Mesendoderm (in vitro differentiated cells): ENCODE results near the gene DAB1.

Experiments
- DNase-seq: peaks from one replicate; pipeline ENCODE4 v3.0.0; 2013
- H2AK5ac ChIP-seq: 2 replicates; pipeline ENCODE4 v1.6.1; 2013; ENCODE audit warnings: low read length, inconsistent platforms
- H2BK120ac ChIP-seq: 2 replicates; pipeline ENCODE4 v1.6.1; 2013; ENCODE audit warnings: low read depth, mild to moderate bottlenecking, low read length, moderate library complexity, mixed read lengths
- H2BK15ac ChIP-seq: replicated peaks from 2 replicates; pipeline ENCODE4 v1.6.1; 2013; ENCODE audit warnings: low read depth, mild to moderate bottlenecking, moderate library complexity
- H2BK5ac ChIP-seq: 2 replicates; pipeline ENCODE4 v1.6.1; 2013; ENCODE audit warnings: low read length, inconsistent platforms
- H3K18ac ChIP-seq: 2 replicates; pipeline ENCODE4 v1.6.1; 2013; ENCODE audit warnings: mild to moderate bottlenecking, low read length, mixed read lengths
- H3K23ac ChIP-seq: one replicate; pipeline ENCODE4 v1.6.1; 2013; ENCODE audit warnings: low read length
- H3K27ac ChIP-seq: 2 replicates; pipeline ENCODE4 v1.5.1; 2013; ENCODE audit warnings: low read depth, mild to moderate bottlenecking, inconsistent platforms, low read length, moderate library complexity
- H3K27me3 ChIP-seq: 2 replicates; pipeline ENCODE4 v1.6.1; 2013; ENCODE audit warnings: low read length, control low read depth, mild to moderate bottlenecking, inconsistent platforms; ENCODE audit not compliant: insufficient read depth, poor library complexity
- H3K36me3 ChIP-seq: 2 replicates; pipeline ENCODE4 v1.6.1; 2013; ENCODE audit warnings: low read length, inconsistent platforms; ENCODE audit not compliant: control insufficient read depth, insufficient read depth
- H3K4ac ChIP-seq: one replicate; pipeline ENCODE4 v1.6.1; 2013; ENCODE audit warnings: low read depth, mild to moderate bottlenecking, low read length, moderate library complexity
- H3K4me1 ChIP-seq: 2 replicates; pipeline ENCODE4 v1.6.1; 2013; ENCODE audit warnings: low read depth, low read length, inconsistent platforms; ENCODE audit not compliant: control insufficient read depth
- H3K4me2 ChIP-seq: 2 replicates; pipeline ENCODE4 v1.6.1; 2013; ENCODE audit warnings: low read length
- H3K4me3 ChIP-seq: 2 replicates; pipeline ENCODE4 v1.5.1; 2013; ENCODE audit warnings: mild to moderate bottlenecking, low read length
- H3K56ac ChIP-seq: one replicate; pipeline ENCODE4 v1.6.1; 2013; ENCODE audit warnings: low read length
- H3K79me1 ChIP-seq: 2 replicates; pipeline ENCODE4 v1.6.1; 2013; ENCODE audit warnings: low read length, inconsistent platforms
- H3K79me2 ChIP-seq: 2 replicates; pipeline ENCODE4 v1.6.1; 2013; ENCODE audit warnings: mild to moderate bottlenecking, low read length; ENCODE audit not compliant: control insufficient read depth, insufficient read depth
- H3K9ac ChIP-seq: 2 replicates; pipeline ENCODE4 v1.6.1; 2013; ENCODE audit warnings: low read length, inconsistent platforms
- H4K5ac ChIP-seq: one replicate; pipeline ENCODE4 v1.6.1; 2013; ENCODE audit warnings: low read length
- H4K8ac ChIP-seq: one replicate; pipeline ENCODE4 v1.6.1; 2013; ENCODE audit warnings: low read depth, mild to moderate bottlenecking, control low read depth, low read length, moderate library complexity
- WGBS: extraction: QIAGEN DNeasy Blood & Tissue Kit; methylation state at CpG from one replicate; pipeline ENCODE4 v1.1.7; 2013; ENCODE audit warnings: low lambda C conversion rate, missing lambda C conversion rate; ENCODE audit not compliant: insufficient coverage; ENCODE audit errors: extremely low coverage; 5-methylcytosine and 5-hydroxymethylcytosine counted together

The DAB1 gene

GRCh38 chr1:57467830-57468229, 44.0 kb upstream of the DAB1 start:
- Histone ChIP-seq H3K23ac (no peak overlapping the region), H3K27me3 (no peaks in the 10 kb centered on the region), H3K4me3 (no peak overlapping the region), H3K4me1 (peaks cover 2% of the 10 kb centered on the region), H3K36me3 (no peaks in the 10 kb centered on the region), H2BK15ac (peak overlapping the region; percentile 78), H2BK120ac (no peak overlapping the region), H2BK5ac (no peak overlapping the region), H2AK5ac (no peak overlapping the region), H4K8ac (no peak overlapping the region), H3K56ac (no peak overlapping the region), H3K79me2 (no peaks in the 10 kb centered on the region), H3K4ac (peak overlapping the region; percentile 37), H3K27ac (no peak overlapping the region), H3K18ac (no peak overlapping the region), H4K5ac (no peak overlapping the region), H3K9ac (no peak overlapping the region), H3K79me1 (no peaks in the 10 kb centered on the region), H3K4me2 (no peak overlapping the region)
- WGBS: no CpG with 5 or more reads among the region's 1 CpG
- no peak for DNase-seq

DNA sequence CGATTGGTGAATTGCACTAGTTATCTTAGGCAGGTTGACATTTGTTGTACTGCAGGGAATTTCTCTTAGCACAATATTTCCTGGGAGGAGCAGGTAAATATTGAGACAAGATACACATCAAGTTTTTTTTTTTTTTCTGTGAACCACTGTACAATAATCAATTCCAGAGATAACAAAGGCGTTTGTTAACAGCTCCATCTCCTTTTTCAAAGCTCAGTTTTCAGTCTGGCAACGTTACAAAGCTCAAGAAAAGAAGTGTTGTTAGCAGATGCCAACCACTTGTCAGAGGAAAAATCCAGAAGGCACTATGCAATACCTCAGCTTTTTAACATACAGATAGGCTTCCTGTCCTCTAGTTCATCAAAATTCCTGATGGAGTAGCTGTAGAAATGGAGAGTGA, 40.9 kb upstream of the DAB1 start:
- no peak overlapping the region for H3K56ac ChIP-seq
- H3K4me3 ChIP-seq: no peak overlapping the region
- H3K9ac ChIP-seq: no peak overlapping the region
- no peak overlapping the region for H4K5ac ChIP-seq
- no peak overlapping the region for H4K8ac ChIP-seq
- no peak overlapping the region for H3K23ac ChIP-seq
- no peak overlapping the region for H2BK15ac ChIP-seq
- H2AK5ac ChIP-seq: no peak overlapping the region
- peaks cover 2% of the 10 kb centered on the region for H3K4me1 ChIP-seq
- DNase-seq: no peak
- peak overlapping the region; percentile 36 for H3K4ac ChIP-seq
- H3K79me2 ChIP-seq: no peaks in the 10 kb centered on the region
- H3K27me3 ChIP-seq: no peaks in the 10 kb centered on the region
- no CpG with 5 or more reads among the region's 3 CpGs for WGBS
- H3K79me1 ChIP-seq: no peaks in the 10 kb centered on the region
- H3K27ac ChIP-seq: no peak overlapping the region
- H3K4me2 ChIP-seq: no peak overlapping the region
- no peak overlapping the region for H2BK120ac ChIP-seq
- no peaks in the 10 kb centered on the region for H3K36me3 ChIP-seq
- H2BK5ac ChIP-seq: no peak overlapping the region
- H3K18ac ChIP-seq: peak overlapping the region; percentile 39

DNA sequence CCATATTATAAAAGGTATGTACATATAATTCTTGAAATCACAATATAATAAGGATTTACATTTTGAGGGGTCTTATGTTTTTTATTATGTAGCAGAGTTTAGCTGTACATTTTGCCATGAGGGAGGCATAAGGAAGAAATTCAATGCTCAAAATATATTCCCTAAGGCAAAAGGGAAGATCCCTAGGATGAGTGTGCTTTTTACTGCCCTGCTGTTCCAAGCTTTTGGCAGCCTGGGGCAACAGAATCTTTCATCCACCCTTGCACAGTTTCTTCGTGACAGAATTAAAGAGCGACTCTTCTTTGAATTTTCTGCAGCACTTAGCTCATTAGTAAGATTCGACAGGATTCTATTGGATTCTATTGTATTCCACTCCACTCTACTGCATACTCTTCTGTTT, 39.5 kb upstream of the DAB1 start:
- no CpG with 5 or more reads among the region's 3 CpGs for WGBS
- H3K18ac ChIP-seq: peak overlapping the region; percentile 39

GRCh38 chr1:57461405-57461804, 37.5 kb upstream of the DAB1 start:
- Histone ChIP-seq H4K5ac (no peak overlapping the region), H3K4ac (no peak overlapping the region), H2BK5ac (no peak overlapping the region), H2BK15ac (peak overlapping the region; percentile 36), H3K9ac (no peak overlapping the region), H3K4me3 (no peak overlapping the region), H3K27ac (no peak overlapping the region), H3K56ac (no peak overlapping the region), H3K18ac (peak overlapping the region; percentile 18), H3K4me2 (no peak overlapping the region), H2AK5ac (no peak overlapping the region), H3K36me3 (no peaks in the 10 kb centered on the region), H2BK120ac (no peak overlapping the region), H3K23ac (no peak overlapping the region), H3K4me1 (peaks cover 2% of the 10 kb centered on the region), H3K79me2 (no peaks in the 10 kb centered on the region), H3K79me1 (no peaks in the 10 kb centered on the region), H4K8ac (no peak overlapping the region), H3K27me3 (no peaks in the 10 kb centered on the region)
- DNase-seq: no peak
- no CpG with 5 or more reads among the region's 2 CpGs for WGBS

More for the DNA sequence above, 39.5 kb upstream of the DAB1 start:
- H3K4me2 ChIP-seq: no peak overlapping the region
- H3K4ac ChIP-seq: no peak overlapping the region
- no peaks in the 10 kb centered on the region for H3K27me3 ChIP-seq
- H3K79me1 ChIP-seq: no peaks in the 10 kb centered on the region
- no peak overlapping the region for H2BK5ac ChIP-seq
- no peak overlapping the region for H2BK120ac ChIP-seq
- DNase-seq: no peak
- H3K27ac ChIP-seq: no peak overlapping the region
- H3K23ac ChIP-seq: no peak overlapping the region
- no peak overlapping the region for H4K5ac ChIP-seq
- H3K79me2 ChIP-seq: no peaks in the 10 kb centered on the region
- peaks cover 2% of the 10 kb centered on the region for H3K4me1 ChIP-seq
- no peaks in the 10 kb centered on the region for H3K36me3 ChIP-seq
- no peak overlapping the region for H3K4me3 ChIP-seq
- no peak overlapping the region for H3K56ac ChIP-seq
- no peak overlapping the region for H2AK5ac ChIP-seq
- H2BK15ac ChIP-seq: peak overlapping the region; percentile 19
- no peak overlapping the region for H3K9ac ChIP-seq
- H4K8ac ChIP-seq: no peak overlapping the region

DNA sequence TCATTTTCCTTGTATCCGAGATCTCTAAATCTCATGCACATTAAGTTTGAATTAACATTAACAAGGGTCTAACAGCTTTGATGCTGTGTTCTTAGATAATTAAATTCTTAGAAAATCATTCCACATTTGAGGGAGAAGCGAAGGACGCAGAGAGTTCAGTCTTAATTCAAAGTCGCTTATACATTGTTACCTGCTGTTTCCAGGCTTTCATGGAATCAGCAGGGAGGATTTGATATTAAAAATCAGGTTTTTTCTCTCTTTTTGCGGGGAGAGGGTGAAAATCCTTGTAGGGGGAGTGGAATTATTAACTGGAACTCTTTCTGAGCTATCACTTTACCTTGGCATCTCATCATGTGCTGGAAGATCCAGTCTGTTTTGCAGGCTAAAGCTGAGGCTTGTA, 27.7 kb upstream of the DAB1 start:
- Histone ChIP-seq H3K4ac (no peak overlapping the region), H4K5ac (no peak overlapping the region), H3K9ac (no peak overlapping the region), H3K27me3 (no peaks in the 10 kb centered on the region), H3K23ac (no peak overlapping the region), H2BK15ac (no peak overlapping the region), H4K8ac (no peak overlapping the region), H3K4me2 (no peak overlapping the region), H3K4me3 (no peak overlapping the region), H3K36me3 (no peaks in the 10 kb centered on the region), H3K18ac (peak overlapping the region; percentile 28), H2BK5ac (no peak overlapping the region), H2AK5ac (no peak overlapping the region), H2BK120ac (no peak overlapping the region), H3K27ac (no peak overlapping the region), H3K56ac (no peak overlapping the region), H3K4me1 (peaks cover 5% of the 10 kb centered on the region), H3K79me1 (no peaks in the 10 kb centered on the region), H3K79me2 (no peaks in the 10 kb centered on the region)
- no CpG with 5 or more reads among the region's 5 CpGs for WGBS
- DNase-seq: no peak

- Histone ChIP-seq H2BK120ac (no peak overlapping the region), H3K9ac (no peak overlapping the region), H3K56ac (peak overlapping the region; percentile 19), H3K18ac (no peak overlapping the region), H2BK5ac (peak overlapping the region; percentile 33), H3K4ac (no peak overlapping the region), H3K4me1 (peaks cover 5% of the 10 kb centered on the region), H3K27me3 (no peaks in the 10 kb centered on the region), H3K23ac (no peak overlapping the region), H3K4me2 (no peak overlapping the region), H2AK5ac (no peak overlapping the region), H3K4me3 (no peak overlapping the region), H2BK15ac (no peak overlapping the region), H3K36me3 (no peaks in the 10 kb centered on the region), H4K5ac (no peak overlapping the region), H3K79me2 (no peaks in the 10 kb centered on the region), H3K79me1 (no peaks in the 10 kb centered on the region), H3K27ac (no peak overlapping the region), H4K8ac (no peak overlapping the region)
- no CpG with 5 or more reads among the region's 3 CpGs for WGBS
- peak; percentile 35 for DNase-seq
These were observed 27.1 kb upstream of the DAB1 start for GRCh38 chr1:57450981-57451380.
